IMR-90 (cell line): ENCODE measurements around the gene NECAB2. TPM values are rescaled to one million over a fixed set of nuclear protein-coding genes. Genes with fewer than 3 reads are reported as not detected.
"Not testable (repeated sequence)": the region's sequence is repeated elsewhere in the genome, so short reads cannot be mapped to it uniquely, and the experiment has no call there.

Experiments used
- ATAC-seq: fragments of 200-7000 bp; cut with Tn5 transposase; 2 replicates; pipeline ENCODE4 v1.9.1; 2020; ENCODE audit warnings: low read depth, mild to moderate bottlenecking, moderate library complexity
- BruUV-seq: library from RNA; stranded (reverse); fragments of 400-500 nt; replicated peaks from 2 replicates; lab custom pipeline; 2021; lab: Mats Ljungman, UMichigan
- CTCF ChIA-PET: fragments of 300-600 bp; formaldehyde crosslinking; extraction: SDS; loops from one replicate; lab custom pipeline; 2021; ENCODE audit warnings: antibody characterized with exemption; lab: Yijun Ruan, JAX
- POLR2A ChIA-PET: fragments of 300-600 bp; sonication (Branson Sonifier 250); formaldehyde crosslinking; loops from one replicate; lab custom pipeline; 2022; ENCODE audit warnings: antibody characterized with exemption; ENCODE audit not compliant: unreplicated experiment; lab: Charles Lee
- DNase-seq: peaks from one replicate; pipeline ENCODE4 v3.0.0; 2013
- H2AFZ ChIP-seq: replicated peaks from 2 replicates; pipeline ENCODE3; 2013; ENCODE audit warnings: low read length, mild to moderate bottlenecking; ENCODE audit not compliant: poor library complexity
- H2AK5ac ChIP-seq: 2 replicates; pipeline ENCODE4 v1.6.1; 2013; ENCODE audit warnings: low read depth, low read length, inconsistent platforms
- H2AK9ac ChIP-seq: replicated peaks from 2 replicates; pipeline ENCODE3; 2013; ENCODE audit warnings: mild to moderate bottlenecking, low read depth, low read length, moderate library complexity; ENCODE audit not compliant: poor library complexity
- H2BK120ac ChIP-seq: 2 replicates; pipeline ENCODE4 v1.6.1; 2013; ENCODE audit warnings: low read depth, low read length, inconsistent platforms
- H2BK15ac ChIP-seq: 3 replicates; pipeline ENCODE4 v1.6.1; 2013; ENCODE audit warnings: low read depth, low read length, inconsistent platforms
- H2BK20ac ChIP-seq: 2 replicates; pipeline ENCODE4 v1.6.1; 2013; ENCODE audit warnings: low read depth, mild to moderate bottlenecking, inconsistent platforms, low read length, moderate library complexity
- H2BK5ac ChIP-seq: 2 replicates; pipeline ENCODE4 v1.6.1; 2013; ENCODE audit warnings: mild to moderate bottlenecking, low read depth, low read length, inconsistent platforms; ENCODE audit not compliant: poor library complexity, severe bottlenecking
- H3K14ac ChIP-seq: replicated peaks from 2 replicates; pipeline ENCODE4 v1.6.1; 2013; ENCODE audit warnings: low read depth, low read length, inconsistent platforms
- H3K18ac ChIP-seq: 2 replicates; pipeline ENCODE4 v1.6.1; 2013; ENCODE audit warnings: low read depth, low read length, control low read depth
- H3K23ac ChIP-seq: 2 replicates; pipeline ENCODE4 v1.6.1; 2013; ENCODE audit warnings: low read depth, low read length, inconsistent platforms
- H3K27ac ChIP-seq: 2 replicates; pipeline ENCODE4 v1.5.1; 2013; ENCODE audit warnings: mild to moderate bottlenecking, control low read depth, low read length; ENCODE audit not compliant: insufficient read depth
- H3K27me3 ChIP-seq: 2 replicates; pipeline ENCODE4 v1.6.1; 2013; ENCODE audit warnings: low read length; ENCODE audit not compliant: control insufficient read depth, insufficient read depth
- H3K36me3 ChIP-seq: 2 replicates; pipeline ENCODE4 v1.6.1; 2013; ENCODE audit warnings: low read length, mixed read lengths; ENCODE audit not compliant: control insufficient read depth, insufficient read depth
- H3K4ac ChIP-seq: 2 replicates; pipeline ENCODE4 v1.6.1; 2013; ENCODE audit warnings: low read depth, low read length, inconsistent platforms
- H3K4me1 ChIP-seq: 2 replicates; pipeline ENCODE4 v1.6.1; 2013; ENCODE audit warnings: low read length, mixed read lengths; ENCODE audit not compliant: control insufficient read depth, insufficient read depth
- H3K4me2 ChIP-seq: 2 replicates; pipeline ENCODE4 v1.6.1; 2013; ENCODE audit warnings: low read depth, mild to moderate bottlenecking, control low read depth, low read length, moderate library complexity
- H3K4me3 ChIP-seq: 2 replicates; pipeline ENCODE4 v1.5.1; 2013; ENCODE audit warnings: low read depth, mild to moderate bottlenecking, control low read depth, low read length, moderate library complexity; ENCODE audit not compliant: insufficient read depth
- H3K56ac ChIP-seq: 2 replicates; pipeline ENCODE4 v1.6.1; 2013; ENCODE audit warnings: low read length, inconsistent platforms; ENCODE audit not compliant: insufficient read depth; ENCODE audit errors: extremely low read depth
- H3K79me1 ChIP-seq, 2 experiments: 2 replicates each; pipeline ENCODE4 v1.6.1; 2013; ENCODE audit warnings: low read length in 2 of 2, inconsistent platforms in 1 of 2, low read depth in 1 of 2
- H3K9ac ChIP-seq: 2 replicates; pipeline ENCODE4 v1.6.1; 2013; ENCODE audit warnings: low read depth, low read length, control low read depth
- H3K9me1 ChIP-seq: 2 replicates; pipeline ENCODE4 v1.6.1; 2013; ENCODE audit warnings: low read length, inconsistent platforms; ENCODE audit not compliant: insufficient read depth
- H3K9me3 ChIP-seq: 2 replicates; pipeline ENCODE4 v1.6.1; 2013; ENCODE audit warnings: low read length; ENCODE audit not compliant: control insufficient read depth, insufficient read depth
- H4K20me1 ChIP-seq: 2 replicates; pipeline ENCODE4 v1.6.1; 2013; ENCODE audit warnings: low read length, inconsistent platforms; ENCODE audit not compliant: insufficient read depth
- H4K5ac ChIP-seq: 2 replicates; pipeline ENCODE4 v1.6.1; 2013; ENCODE audit warnings: mild to moderate bottlenecking, low read depth, low read length, control low read depth
- H4K8ac ChIP-seq, 2 experiments: 2 replicates each; pipeline ENCODE4 v1.6.1; 2013; ENCODE audit warnings: low read depth in 2 of 2, low read length in 2 of 2, control low read depth in 1 of 2, inconsistent platforms in 1 of 2
- H4K91ac ChIP-seq: 2 replicates; pipeline ENCODE4 v1.6.1; 2013; ENCODE audit warnings: low read depth, low read length, inconsistent platforms; ENCODE audit not compliant: insufficient read depth
- WGBS, 2 experiments: methylation state at CpG; one replicate each; pipeline versions ENCODE4 v1.1.5 to v1.1.7; 2013; ENCODE audit warnings: missing lambda C conversion rate in 2 of 2; ENCODE audit not compliant: insufficient read length in 1 of 2; ENCODE audit errors: extremely low coverage in 2 of 2; 5-methylcytosine and 5-hydroxymethylcytosine counted together
- dilution Hi-C: fragments of 300-500 bp; cut with HindIII; formaldehyde crosslinking; loops from one replicate; pipeline ENCODE4 v1.14.3; 2018; ENCODE audit warnings: low sequenced_read_pairs; ENCODE audit not compliant: unreplicated experiment
- in situ Hi-C: fragments of 300-500 bp; cut with MboI; formaldehyde crosslinking; loops from 3 replicates; pipeline ENCODE4 v1.14.3; 2019; ENCODE audit warnings: low sequenced_read_pairs, inconsistent platforms, mixed read lengths
- intact Hi-C: fragments of 100-400 bp; cut with micrococcal nuclease; formaldehyde crosslinking; loops from 2 replicates; pipeline ENCODE4 v1.10.0; 2022
- polyA plus RNA-seq, 3 experiments: library from polyadenylated mRNA; depleted of rRNA; stranded (reverse); fragments of >200 nt; gene quantifications; 2 replicates each; pipeline ENCODE4 v1.2.3, GENCODE V29; 2012; ENCODE audit warnings: low replicate concordance in 1 of 3
- total RNA-seq: library from RNA; depleted of rRNA; stranded (reverse); fragments of >200 nt; gene quantifications from 2 replicates; pipeline ENCODE4 v1.2.3, GENCODE V29; 2012

NECAB2 gene
- total and polyA plus RNA-seq, 2 of the 4 experiments (the other 2 are of a cell fraction): 0.27 TPM; not detected in 1

GRCh38 chr16:83950862-83951399, 17.1 kb upstream of the NECAB2 start:
- Histone ChIP-seq H4K20me1 (peaks cover 13% of the 10 kb centered on the region; the same call in 1 of the 2 replicates), H3K79me1 (peaks cover 0 to 22% of the 10 kb centered on the region in 2 experiments; a peak in 1 of 4 replicates), H3K4me1 (peaks cover 14% of the 10 kb centered on the region)
- BruUV-seq, ATAC-seq, H3K14ac ChIP-seq, H4K91ac ChIP-seq, H2AFZ ChIP-seq, H3K9me1 ChIP-seq, H4K5ac ChIP-seq, H3K4ac ChIP-seq, intact Hi-C loops, H3K27ac ChIP-seq, H3K9me3 ChIP-seq, H3K4me3 ChIP-seq, H3K4me2 ChIP-seq, CTCF ChIA-PET, H3K56ac ChIP-seq, H3K27me3 ChIP-seq, H2AK9ac ChIP-seq, H2BK120ac ChIP-seq, dilution Hi-C loops, H3K23ac ChIP-seq, H2BK5ac ChIP-seq, H3K9ac ChIP-seq, H4K8ac ChIP-seq, H2AK5ac ChIP-seq, H3K18ac ChIP-seq, POLR2A ChIA-PET, DNase-seq, H2BK15ac ChIP-seq, H3K36me3 ChIP-seq, H2BK20ac ChIP-seq: not testable (repeated sequence)
- WGBS, 2 experiments: no CpG with 5 or more reads among the region's 10 CpGs
- in situ Hi-C loops: loop anchor here (25.0 kb wide), 1 partner anchor 536 kb away; no protein-coding TSS in a partner anchor
